GM19238 (cell line): ENCODE data around the gene ARHGAP28.

Experiments
- DNase-seq: peaks from one replicate; pipeline ENCODE4 v3.0.0; 2011; ENCODE audit warnings: low spot score; ENCODE audit not compliant: insufficient read length

Gene ARHGAP28

DNA sequence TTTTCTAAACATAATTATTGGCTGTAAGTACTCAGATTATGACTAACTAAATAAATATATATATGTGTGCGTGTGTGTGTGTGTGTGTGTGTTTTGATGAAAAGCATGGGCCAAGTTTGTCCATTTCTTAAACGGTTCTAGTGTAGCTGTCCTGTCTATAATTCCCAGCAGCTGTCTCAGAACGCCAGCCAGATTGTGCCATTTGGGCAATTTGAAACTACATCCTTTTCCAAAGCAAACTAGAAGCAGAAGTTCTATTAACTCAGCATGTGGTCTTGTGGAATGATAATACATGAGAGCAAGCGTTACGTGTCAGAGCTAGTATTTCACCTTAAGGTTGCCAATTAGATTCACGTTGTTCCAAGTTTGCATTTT is 1.7 kb downstream of the ARHGAP28 start:
- no peak for DNase-seq

DNA sequence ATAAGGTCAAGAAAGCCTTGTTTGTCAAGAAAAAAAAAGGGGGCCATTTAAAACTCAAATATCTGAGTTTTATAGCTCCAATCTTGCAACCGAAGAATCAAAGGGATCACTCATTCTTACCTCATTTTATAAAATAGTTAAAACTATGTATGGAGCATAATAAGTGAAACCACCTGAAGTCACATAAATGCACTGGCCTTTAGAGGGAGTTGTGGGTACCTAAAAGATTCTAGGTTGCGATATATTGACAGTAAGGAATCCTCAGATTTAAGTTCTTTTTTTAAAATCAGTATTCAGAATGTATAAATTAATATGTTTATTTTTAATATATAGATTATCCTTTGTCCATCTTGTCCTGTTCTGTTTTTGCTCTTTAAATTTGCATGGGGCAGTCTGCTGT is 3.4 kb downstream of the ARHGAP28 start:
- no peak for DNase-seq

DNA sequence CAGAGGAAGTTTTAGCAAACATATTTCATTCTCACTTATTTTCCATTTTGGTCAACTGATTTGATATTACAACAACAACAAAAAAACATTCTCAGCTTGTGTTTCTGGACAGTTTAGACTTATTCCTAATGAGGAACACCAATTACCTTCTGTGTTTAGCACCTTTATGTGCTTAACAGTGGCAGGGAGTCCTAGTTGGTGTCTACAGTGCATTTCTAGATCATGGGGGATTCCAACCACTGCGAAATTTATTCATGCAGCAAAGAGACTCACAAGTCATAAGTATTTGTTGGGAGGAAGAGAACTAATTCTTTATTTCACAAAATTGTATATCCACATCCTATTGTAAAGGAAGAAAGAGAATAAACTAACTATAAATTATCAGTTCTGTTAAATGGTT is 4.2 kb downstream of the ARHGAP28 start:
- no peak for DNase-seq

DNA sequence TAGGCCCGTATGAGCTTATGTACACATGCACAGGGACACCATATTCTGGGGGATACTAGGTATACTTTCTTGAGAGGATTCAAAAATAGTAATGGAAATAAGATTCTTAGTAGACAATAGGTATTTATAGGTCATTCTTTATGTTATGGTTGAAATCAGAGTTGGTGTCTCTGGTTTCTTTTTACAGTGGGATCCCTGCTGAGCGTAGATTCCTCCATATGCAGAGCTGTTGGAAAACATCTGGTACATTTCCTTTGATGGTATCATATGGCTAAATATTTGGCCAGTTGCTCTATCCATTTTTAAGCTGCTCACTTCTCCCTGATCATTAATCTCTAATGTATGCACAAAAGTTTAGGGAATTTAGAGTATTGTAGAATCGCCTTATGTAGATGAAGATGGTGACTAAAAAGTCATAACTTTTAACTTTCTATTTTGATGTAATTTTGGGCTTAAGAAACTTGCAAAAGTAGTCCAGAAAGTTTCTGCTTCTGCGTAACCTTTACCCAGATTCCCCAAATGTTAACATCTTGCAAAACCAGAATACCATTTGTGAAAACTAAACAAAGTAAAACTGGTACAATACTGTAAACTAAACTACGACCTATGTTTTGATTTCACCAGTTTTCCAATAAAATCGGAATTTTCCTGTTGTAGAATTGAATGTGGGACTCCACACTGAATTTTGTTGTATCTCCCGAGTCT is 5.4 kb downstream of the ARHGAP28 start:
- no peak for DNase-seq

DNA sequence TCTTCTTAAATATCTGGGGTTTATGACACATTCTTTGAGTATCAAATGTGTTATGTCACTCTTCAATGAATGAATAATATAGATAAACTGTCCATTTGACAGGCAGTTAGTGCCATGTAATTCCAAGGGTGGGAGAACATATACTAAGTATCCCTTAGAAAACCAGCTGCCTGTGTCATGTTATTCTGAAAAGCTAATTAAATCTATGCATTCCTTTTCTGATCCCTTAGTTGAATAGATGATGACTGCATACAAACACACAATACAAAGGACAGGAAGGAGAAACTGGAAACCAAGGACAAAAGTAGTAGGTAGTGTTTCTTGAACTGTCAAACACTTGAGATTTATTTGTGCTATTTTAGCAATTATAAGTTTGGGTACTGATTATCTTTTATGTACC is 8.3 kb downstream of the ARHGAP28 start:
- no peak for DNase-seq

DNA sequence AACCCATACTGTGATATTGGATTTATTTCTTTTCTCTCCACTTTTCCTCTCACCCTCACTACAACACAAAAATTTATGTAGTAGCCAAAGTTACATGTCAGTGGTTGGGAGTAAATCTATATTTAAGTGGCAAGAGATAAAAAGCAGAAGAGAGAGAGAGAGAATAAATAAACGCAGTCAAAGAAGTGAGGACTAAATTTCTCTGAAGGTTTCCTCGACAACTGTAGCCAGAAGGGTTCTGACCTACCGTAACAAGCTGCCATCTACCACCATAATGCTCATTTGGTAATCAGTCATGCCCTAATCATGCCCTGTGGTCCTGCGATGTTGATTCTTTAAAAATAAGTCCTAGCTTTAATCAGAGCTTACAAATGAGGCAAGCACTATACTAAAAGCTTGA is 9.1 kb downstream of the ARHGAP28 start:
- DNase-seq: no peak

DNA sequence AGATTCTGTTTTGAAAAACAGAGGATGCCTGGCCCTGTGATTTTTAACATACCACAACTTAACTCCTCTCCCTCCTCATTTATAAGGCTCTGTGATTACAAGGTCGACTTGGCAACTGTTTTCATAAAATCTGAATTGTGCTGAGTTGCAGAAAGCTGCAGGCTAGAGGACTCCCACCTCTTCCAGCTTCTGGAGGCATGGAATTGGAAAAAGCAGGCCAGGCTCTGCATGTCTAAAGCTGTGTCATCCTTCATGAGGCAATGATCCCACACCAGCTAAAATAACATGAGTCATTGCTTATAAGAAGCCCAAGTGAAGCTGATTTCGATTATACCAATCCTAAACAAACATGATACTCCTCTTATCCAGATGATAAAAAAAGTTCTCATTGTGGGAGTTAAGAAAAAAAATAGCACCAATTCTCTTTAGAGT is 11.7 kb downstream of the ARHGAP28 start:
- DNase-seq: no peak

DNA sequence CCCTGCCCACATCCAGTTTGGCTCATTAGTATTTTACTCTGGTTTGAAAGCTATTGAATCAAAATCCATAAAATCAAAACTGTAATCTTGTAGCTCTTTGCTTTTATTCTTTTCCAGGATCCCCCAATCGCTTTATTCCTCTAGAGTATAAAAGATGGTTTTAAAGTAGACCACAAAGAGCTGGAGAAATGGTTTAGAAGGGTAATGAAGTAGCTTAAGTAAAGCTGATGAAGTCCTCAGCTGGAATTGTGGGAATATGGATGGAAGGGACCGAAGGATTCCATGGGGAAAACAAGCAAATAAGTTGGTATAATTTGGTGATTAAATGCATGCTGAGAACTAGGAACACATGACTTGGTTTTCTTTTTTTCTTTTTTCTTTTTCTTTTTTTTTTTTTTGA is 12.3 kb downstream of the ARHGAP28 start:
- no peak for DNase-seq

DNA sequence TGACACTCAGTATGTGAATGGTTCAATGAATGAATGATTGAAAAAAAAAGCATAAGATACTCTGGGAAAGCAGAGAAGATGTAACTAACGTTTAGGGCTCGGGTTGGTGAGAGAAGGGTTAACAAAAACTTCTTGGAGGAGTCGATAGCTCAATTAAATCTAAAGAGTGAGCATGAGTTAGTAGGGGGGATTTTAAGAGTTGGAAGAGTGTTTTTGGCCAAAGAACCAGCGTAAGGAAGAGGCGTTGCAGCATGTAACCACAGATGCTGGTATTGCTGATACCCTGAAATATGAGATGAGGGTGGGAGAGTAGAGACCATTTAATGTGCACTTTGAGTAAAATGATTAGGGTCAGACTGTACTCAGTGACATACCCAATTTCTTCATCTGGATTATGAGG is 14.5 kb downstream of the ARHGAP28 start:
- DNase-seq: no peak

DNA sequence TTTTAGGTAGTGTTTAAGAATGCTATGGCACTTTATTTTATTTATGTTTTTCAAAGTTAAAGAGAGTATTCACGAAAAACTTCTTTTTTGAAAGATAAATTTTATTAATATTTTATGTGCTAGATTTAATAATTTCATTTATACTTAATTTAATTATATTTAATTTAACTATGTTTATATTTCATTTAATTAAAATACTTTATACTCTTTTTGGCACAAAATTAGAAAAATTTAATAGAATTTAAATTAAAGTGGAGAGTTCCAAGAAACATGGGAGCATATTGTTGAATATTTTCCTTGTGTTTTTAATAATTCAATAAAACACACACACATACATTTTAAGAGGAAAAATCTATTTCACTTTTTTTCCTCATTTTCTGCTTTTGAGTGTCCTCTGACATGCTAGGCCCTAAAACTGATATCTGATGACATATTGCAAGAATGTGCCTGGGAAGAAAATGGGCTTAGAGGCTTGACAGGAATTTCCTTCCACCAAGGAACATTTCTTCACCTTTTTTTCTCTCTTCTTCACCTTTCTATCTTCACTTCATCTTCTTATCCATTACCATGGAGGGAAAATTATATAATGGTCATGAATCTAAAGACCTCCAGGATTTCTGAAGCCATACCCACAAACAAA is 15.4 kb downstream of the ARHGAP28 start:
- DNase-seq: no peak

DNA sequence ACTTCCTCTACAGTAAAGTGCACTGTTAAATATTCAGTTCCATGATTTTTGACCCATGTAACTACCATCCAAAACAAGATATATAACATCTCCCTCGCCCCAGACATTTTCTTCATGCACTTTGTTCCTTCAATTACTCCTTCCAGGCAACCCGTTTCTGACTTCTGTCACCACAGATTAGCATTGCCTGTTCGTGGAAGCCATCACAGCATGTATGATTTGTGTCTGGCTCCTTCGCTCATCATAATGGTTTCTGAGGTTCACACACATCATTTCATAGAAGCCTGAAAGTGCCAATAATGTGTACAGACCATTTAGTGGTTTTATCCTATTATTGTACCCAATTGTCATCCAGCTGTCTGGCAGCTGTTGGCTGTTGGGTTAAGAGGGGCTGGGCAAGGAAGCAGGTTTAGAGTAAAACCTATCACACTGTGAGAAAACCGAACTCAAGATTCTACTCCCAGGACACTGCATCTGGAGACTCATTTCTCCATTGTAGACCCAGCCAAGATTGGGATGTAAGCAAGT is 16.1 kb downstream of the ARHGAP28 start:
- DNase-seq: no peak

DNA sequence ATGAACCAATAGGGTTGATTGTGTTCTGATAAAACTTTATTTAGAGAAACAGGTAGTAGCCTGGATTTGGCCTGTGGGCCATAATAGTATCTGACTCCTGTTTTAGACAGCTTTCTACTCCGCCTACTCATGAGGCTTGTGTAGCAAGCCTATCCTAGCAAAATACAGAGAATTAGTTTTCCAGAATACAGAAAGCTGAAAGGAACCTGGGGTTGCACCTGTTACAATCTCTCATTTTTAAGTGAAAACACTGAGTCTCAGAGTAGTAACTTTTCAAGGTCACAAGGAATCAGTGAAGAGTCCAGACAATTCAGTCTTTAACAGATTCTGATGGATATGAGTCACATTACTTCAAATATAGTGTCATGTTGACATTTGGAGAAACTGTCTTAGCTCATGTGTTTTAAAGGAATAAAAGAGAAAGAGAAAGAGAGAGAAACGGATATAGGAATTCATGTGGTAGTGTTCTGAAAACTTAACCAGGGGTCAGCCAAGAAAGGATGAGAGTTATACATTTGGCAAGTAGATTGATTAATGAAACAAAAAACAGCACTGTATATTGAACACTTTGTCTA is 17.0 kb downstream of the ARHGAP28 start:
- DNase-seq: no peak

DNA sequence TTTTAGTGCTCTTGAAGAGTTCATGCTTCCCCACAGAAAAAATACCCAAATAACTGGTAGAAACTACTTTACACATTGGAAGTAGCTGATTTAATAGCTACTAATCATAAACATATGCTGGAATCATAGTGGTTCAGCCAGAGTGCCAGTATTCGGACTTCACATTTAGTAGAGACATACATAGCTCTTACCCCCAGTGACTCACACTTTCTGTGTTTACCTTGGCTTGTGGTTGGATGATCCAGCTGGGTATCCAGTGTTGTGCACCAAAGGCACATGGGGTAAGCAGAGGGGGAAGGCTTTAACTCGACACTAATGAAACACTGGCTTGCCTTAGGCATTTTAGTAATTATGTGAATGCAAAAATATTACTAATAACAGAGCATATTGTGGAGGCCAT is 18.1 kb downstream of the ARHGAP28 start:
- no peak for DNase-seq

DNA sequence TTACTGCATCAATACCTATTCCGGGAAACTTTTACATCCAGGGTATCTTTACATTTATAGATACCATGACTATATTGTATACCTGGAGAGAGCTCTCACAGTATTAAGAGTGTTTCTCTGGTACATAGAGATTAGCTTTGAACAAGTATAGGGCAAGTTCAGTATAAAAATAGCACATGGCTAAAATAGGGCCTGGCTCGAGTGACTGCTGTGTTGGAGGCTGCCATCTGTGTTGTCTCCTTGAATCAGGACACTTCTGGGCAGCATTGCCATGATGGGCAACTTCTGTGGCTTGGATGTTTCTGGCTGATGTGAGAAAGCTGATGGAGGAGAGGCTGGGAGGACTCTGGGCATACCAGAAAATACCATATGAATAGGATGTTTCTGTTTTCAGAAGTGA is 18.7 kb downstream of the ARHGAP28 start:
- DNase-seq: no peak

DNA sequence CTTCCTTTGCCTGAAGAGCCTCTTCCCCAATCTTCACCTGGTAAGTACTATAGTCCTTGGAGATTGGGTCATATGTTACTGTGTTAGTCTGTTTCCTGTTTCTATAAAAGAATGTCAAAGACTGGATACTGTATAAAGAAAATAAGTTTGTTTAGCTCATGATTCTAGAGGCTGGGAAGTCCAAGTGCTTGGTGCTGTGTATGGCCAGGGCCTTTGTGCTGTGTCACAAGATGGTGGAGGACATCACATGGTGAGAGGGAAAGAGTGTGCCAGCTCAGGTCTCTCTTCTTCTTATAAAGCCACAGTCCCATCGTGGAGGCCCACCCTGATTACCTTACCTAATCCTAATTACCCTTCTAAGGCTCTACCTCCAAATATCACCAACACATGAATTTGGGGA is 20.9 kb downstream of the ARHGAP28 start:
- no peak for DNase-seq

DNA sequence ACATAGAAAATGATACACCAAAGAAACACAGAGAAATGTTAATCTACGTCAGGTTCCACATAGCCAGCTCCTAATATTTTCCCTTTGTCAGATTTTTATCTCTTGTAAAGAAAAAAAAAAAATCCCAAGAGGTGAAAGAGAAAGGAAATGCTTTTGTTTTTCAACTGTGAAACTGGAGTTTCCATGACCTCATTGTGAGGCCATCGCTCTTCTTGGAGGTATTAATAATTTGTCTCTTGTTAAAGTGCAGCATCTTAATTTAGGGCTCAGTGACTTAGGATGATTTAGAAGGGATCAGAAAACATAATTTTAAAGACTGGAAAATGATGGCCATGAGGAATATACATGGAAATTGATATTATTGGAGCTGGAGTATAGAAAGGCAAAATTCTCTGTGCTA is 21.7 kb downstream of the ARHGAP28 start:
- no peak for DNase-seq

DNA sequence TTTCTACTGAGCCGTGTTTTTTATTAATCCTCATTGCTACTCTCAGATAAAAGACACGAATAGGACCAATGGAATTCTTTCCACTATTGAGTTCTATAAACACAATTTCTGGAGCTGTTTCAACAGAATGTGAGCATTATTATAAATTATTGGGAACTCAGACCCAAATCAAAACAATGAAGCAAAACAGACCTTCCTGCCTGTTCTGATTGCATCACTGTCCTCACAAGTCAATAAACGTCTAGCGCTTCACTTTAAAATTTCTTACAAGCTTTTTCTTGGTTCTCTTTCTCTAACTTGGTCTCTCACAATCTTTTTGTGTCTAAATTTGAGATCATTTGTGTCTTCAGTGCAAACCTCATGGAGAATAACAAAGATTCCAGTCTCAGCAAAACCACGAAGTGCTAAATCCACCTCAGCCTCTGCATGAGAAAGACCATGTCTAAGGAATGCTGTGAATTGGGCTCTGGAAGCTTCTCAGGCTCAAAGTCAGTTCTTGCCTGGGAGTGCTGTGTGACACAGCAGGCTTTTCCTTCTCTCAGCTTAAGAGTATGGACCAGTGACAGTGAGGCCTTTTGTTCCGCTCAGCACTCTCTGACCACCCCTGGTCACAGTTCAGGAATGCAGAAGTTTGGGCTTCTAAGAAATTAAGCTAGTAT is 22.8 kb downstream of the ARHGAP28 start:
- DNase-seq: no peak

DNA sequence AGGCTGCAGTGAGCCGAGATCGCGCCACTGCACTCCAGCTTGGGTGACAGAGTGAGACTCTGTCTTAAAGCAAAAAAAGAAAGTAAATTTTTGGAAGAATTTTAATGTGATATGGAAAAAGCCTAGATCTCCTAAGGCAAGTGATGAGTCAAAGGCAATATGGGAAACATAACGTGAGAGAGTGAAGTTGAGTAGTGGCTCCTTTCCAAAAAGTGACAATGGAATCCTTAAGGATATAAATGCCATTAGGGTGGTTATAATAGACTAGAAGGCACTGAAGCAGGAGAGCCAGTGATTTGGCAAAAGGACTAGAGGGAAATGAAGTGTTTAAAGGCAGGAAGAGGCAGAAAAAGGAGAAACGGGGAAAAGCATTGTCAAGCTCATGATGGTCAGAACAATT is 25.6 kb downstream of the ARHGAP28 start:
- no peak for DNase-seq

DNA sequence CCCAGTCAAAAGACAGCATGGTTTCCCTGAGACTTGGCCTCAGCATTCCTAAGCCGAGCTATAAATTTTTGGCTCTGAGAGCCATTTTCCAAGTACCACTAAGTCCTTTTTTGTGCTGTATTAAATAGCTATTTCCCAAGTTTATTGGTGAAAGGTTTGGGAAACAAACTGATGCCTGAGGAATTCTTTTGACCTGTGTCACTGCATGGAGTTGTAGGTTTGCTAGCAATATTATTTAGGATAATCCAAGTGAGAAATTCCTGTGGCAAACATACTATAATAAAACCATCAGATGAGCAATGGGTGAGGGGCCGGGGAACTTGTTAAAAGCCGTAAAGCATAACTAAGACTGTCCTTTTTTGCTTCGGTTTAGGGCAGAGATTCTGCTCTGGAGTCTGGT is 28.4 kb downstream of the ARHGAP28 start:
- DNase-seq: no peak

DNA sequence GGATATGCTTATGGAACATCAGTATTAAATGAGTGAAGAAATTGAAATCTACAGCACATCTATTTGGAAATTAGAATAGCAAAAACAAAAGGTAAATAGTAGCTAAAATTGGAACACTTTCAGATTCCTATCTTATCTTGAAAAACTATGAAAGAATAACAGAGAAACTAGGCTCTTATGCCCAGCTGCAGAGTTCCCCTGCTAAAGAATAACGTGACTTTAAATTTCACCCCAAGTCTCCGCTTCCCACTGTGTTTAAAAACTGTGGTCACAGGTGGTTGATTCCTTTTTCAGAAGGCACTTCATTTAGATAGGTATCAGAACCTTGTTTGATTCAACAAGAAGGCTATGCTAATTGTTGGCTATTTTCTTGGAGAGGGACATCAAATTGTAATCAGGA is 30.1 kb downstream of the ARHGAP28 start:
- no peak for DNase-seq

DNA sequence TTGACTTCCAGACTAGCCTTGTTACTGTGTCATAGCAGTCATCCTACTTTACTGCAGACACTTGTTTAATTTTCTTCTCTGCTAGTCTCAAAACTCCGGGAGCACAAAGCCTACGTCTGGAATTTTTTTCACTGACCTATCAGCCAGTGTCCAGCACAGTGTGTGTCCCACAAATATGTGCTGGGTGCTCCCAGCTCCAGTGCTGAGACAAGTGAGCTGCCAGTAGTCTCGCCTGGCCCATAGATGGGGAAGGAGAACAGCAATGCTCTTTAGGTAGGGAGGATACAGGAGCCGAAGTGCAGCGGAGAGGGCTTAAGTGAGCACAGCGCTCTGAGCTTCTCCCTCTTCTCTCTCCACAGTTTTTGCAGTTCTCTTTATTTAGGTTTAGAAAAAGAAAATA is 34.0 kb downstream of the ARHGAP28 start:
- no peak for DNase-seq

DNA sequence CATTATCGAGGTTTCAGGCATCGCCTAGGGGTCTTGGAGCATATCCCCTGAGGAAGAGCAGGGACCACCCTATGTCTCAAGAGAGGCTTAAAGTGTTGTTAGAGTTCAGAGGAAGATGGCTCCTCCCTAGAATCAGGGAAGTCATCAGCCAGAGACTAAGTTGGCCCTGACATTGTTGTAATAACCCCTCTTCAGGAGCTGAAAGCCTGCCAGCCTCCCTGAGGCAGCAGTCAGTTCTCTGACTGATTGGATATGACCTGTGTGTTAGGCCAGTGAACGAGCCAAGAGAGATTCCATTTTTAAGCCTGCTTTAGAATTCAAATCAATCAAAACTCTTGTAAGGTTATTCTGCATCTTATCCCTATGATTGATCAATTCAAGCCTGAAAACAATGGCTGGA is 34.9 kb downstream of the ARHGAP28 start:
- DNase-seq: no peak
